ENCODE results near the gene PRSS56. TPM values are rescaled to one million over a fixed set of nuclear protein-coding genes. Genes with fewer than 3 reads are reported as not detected.

The PRSS56 gene
- total and polyA plus RNA-seq, 2 of the 13 experiments (the other 11 are each of a cell fraction or from before 2014, with no cell fraction given), result not detected

- no peak for TF ChIP-seq ZNF407 (CRISPR knock-in tag; IDR thresholded peaks at IDR 0.05; ENCODE audit: not compliant biosample characterization)
- no peak for TF ChIP-seq DRAP1 (CRISPR knock-in tag; IDR thresholded peaks at IDR 0.05)
- no peak for TF ChIP-seq TGIF2 (CRISPR knock-in tag; IDR thresholded peaks at IDR 0.05)
- TF ChIP-seq NFIC (IDR thresholded peaks at IDR 0.05; ENCODE audit: low read length), result no peak
- no peak for TF ChIP-seq NONO (IDR thresholded peaks at IDR 0.05)
- TF ChIP-seq NONO (CRISPR knock-in tag; conservative IDR thresholded peaks at IDR 0.05), result no peak
- no peak for TF ChIP-seq ZNF788 (CRISPR knock-in tag; IDR thresholded peaks at IDR 0.05; ENCODE audit: borderline replicate concordance)
- TF ChIP-seq ZBTB8A (CRISPR knock-in tag; IDR thresholded peaks at IDR 0.05; ENCODE audit: borderline replicate concordance, low read depth), result no peak
- TF ChIP-seq MTERF4 (CRISPR knock-in tag; IDR thresholded peaks at IDR 0.05), result no peak
- no peak for TF ChIP-seq RARG (CRISPR knock-in tag; IDR thresholded peaks at IDR 0.05; ENCODE audit: low read depth)
- peak; percentile 38; the same call in 1 of the 2 replicates for TF ChIP-seq POLR2G (IDR thresholded peaks at IDR 0.05; ENCODE audit: low read depth, low read length)
- TF ChIP-seq ZUFSP (CRISPR knock-in tag; IDR thresholded peaks at IDR 0.05; ENCODE audit: borderline replicate concordance), result no peak
- TF ChIP-seq HIC2 (CRISPR knock-in tag; IDR thresholded peaks at IDR 0.05; ENCODE audit: low read depth), result no peak
- TF ChIP-seq ZNF572 (CRISPR knock-in tag; IDR thresholded peaks at IDR 0.05), result no peak
- TF ChIP-seq MZF1 (CRISPR knock-in tag; IDR thresholded peaks at IDR 0.05; ENCODE audit: borderline replicate concordance), result no peak
- no peak for TF ChIP-seq BRD4 (CRISPR knock-in tag; IDR thresholded peaks at IDR 0.05)
Measured at GRCh38 chr2:232543928-232544631, 23.9 kb downstream of the PRSS56 start (continued).

All from HepG2 (cell line).